HFFc6 (cell line): ENCODE data around the gene HGF. TPM values are rescaled to one million over a fixed set of nuclear protein-coding genes. Genes with fewer than 3 reads are reported as not detected.

ENCODE experiments used
- DNase-seq: peaks from one replicate; pipeline ENCODE4 v3.0.0-alpha.2; 2018
- H3K27ac Mint-ChIP-seq: 2 replicates; pipeline ENCODE4 v1.8.0; 2020; ENCODE audit warnings: mild to moderate bottlenecking, mixed read lengths
- H3K27me3 Mint-ChIP-seq: 2 replicates; pipeline ENCODE4 v1.8.0; 2021; ENCODE audit warnings: mild to moderate bottlenecking, moderate library complexity, mixed read lengths; ENCODE audit not compliant: insufficient read depth
- H3K36me3 Mint-ChIP-seq: 2 replicates; pipeline ENCODE4 v1.8.0; 2021; ENCODE audit warnings: low read depth, mixed read lengths
- H3K4me1 Mint-ChIP-seq: 2 replicates; pipeline ENCODE4 v1.8.0; 2020; ENCODE audit warnings: low read depth, mixed read lengths
- H3K4me3 Mint-ChIP-seq: 2 replicates; pipeline ENCODE4 v1.8.0; 2020; ENCODE audit warnings: mild to moderate bottlenecking, moderate library complexity, mixed read lengths
- H3K9me3 Mint-ChIP-seq: 2 replicates; pipeline ENCODE4 v1.8.0; 2020; ENCODE audit warnings: mild to moderate bottlenecking, mixed read lengths
- total RNA-seq, 6 experiments: library from RNA; stranded (reverse); fragmentation: NEBNext Ultra II Directional; extraction: Animal tissue kit (Norgen Biotek cat#: 25700); gene quantifications; 2 replicates in 1 of 6; 3 replicates in 5 of 6; pipeline ENCODE4 v1.2.3, GENCODE V29; 2021
- TF ChIP-seq, protein P1 (sequence below): fragments of 200-600 bp; sonication (generic); IDR thresholded peaks from 2 replicates; pipeline ENCODE4 v1.5.0; 2021; ENCODE audit warnings: antibody characterized with exemption, mild to moderate bottlenecking

Gene HGF
- total RNA-seq, 6 experiments from 2014 or later = 0.78 to 5.6 (median 4.5) TPM

GRCh38 chr7:81779706-81780105 is 9.9 kb upstream of the HGF start:
- Mint-ChIP-seq H3K36me3 (no peaks in the 10 kb centered on the region), H3K9me3 (no peaks in the 10 kb centered on the region), H3K4me1 (peaks cover 8% of the 10 kb centered on the region; the same call in 1 of the 2 replicates), H3K4me3 (no peak overlapping the region), H3K27me3 (no peaks in the 10 kb centered on the region), H3K27ac (no peak overlapping the region)
- TF ChIP-seq, protein P1, sequence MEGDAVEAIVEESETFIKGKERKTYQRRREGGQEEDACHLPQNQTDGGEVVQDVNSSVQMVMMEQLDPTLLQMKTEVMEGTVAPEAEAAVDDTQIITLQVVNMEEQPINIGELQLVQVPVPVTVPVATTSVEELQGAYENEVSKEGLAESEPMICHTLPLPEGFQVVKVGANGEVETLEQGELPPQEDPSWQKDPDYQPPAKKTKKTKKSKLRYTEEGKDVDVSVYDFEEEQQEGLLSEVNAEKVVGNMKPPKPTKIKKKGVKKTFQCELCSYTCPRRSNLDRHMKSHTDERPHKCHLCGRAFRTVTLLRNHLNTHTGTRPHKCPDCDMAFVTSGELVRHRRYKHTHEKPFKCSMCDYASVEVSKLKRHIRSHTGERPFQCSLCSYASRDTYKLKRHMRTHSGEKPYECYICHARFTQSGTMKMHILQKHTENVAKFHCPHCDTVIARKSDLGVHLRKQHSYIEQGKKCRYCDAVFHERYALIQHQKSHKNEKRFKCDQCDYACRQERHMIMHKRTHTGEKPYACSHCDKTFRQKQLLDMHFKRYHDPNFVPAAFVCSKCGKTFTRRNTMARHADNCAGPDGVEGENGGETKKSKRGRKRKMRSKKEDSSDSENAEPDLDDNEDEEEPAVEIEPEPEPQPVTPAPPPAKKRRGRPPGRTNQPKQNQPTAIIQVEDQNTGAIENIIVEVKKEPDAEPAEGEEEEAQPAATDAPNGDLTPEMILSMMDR = no peak
- DNase-seq = no peak

- no peaks in the 10 kb centered on the region for H3K27me3 Mint-ChIP-seq
- H3K9me3 Mint-ChIP-seq = no peaks in the 10 kb centered on the region
- no peak overlapping the region for H3K27ac Mint-ChIP-seq
- H3K36me3 Mint-ChIP-seq = no peaks in the 10 kb centered on the region
- TF ChIP-seq, protein P1 = no peak
- peaks cover 8% of the 10 kb centered on the region; the same call in 1 of the 2 replicates for H3K4me1 Mint-ChIP-seq
- no peak for DNase-seq
- no peak overlapping the region for H3K4me3 Mint-ChIP-seq
Observed at GRCh38 chr7:81777697-81778096, 7.8 kb upstream of the HGF start.

GRCh38 chr7:81776948-81777630 is 7.2 kb upstream of the HGF start:
- Mint-ChIP-seq H3K4me1 (peaks cover 8% of the 10 kb centered on the region; the same call in 1 of the 2 replicates), H3K4me3 (no peak overlapping the region), H3K27ac (no peak overlapping the region), H3K36me3 (no peaks in the 10 kb centered on the region), H3K9me3 (no peaks in the 10 kb centered on the region), H3K27me3 (no peaks in the 10 kb centered on the region)
- DNase-seq = no peak
- TF ChIP-seq, protein P1 = peak; percentile 28; the same call in 1 of the 2 replicates

DNA sequence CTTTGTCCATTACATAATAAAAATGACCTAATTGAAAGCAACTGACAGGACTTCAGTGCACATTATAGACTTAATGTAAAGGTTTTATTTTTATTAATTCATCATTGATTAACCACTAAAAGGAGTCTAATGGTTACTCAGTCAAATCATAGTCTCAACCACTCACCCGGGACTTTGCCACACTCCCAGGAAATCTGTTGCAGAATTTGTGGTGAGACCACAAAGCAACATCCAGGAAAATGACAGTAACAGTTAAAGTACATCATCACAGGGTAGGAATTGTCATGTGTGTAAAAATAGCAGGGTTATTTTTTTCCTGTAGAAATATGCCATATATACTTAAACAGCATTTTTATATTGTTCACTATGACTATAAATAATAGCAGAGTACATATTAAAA is 6.3 kb upstream of the HGF start:
- no peak for DNase-seq
- H3K36me3 Mint-ChIP-seq = no peaks in the 10 kb centered on the region

GRCh38 chr7:81775560-81775959 is 5.7 kb upstream of the HGF start:
- no peaks in the 10 kb centered on the region for H3K36me3 Mint-ChIP-seq
- no peak for DNase-seq
- H3K27me3 Mint-ChIP-seq = no peaks in the 10 kb centered on the region
- H3K27ac Mint-ChIP-seq = no peak overlapping the region
- TF ChIP-seq, protein P1 = no peak
- no peaks in the 10 kb centered on the region for H3K9me3 Mint-ChIP-seq
- no peak overlapping the region for H3K4me3 Mint-ChIP-seq
- H3K4me1 Mint-ChIP-seq = peaks cover 10% of the 10 kb centered on the region

More for the DNA sequence above, 6.3 kb upstream of the HGF start:
- Mint-ChIP-seq H3K27ac (no peak overlapping the region), H3K27me3 (no peaks in the 10 kb centered on the region), H3K4me3 (no peak overlapping the region), H3K9me3 (no peaks in the 10 kb centered on the region), H3K4me1 (peaks cover 8% of the 10 kb centered on the region; the same call in 1 of the 2 replicates)
- TF ChIP-seq, protein P1 = no peak
